Measurements from ENCODE around the gene KRT9. TPM values are rescaled to one million over a fixed set of nuclear protein-coding genes. Genes with fewer than 3 reads are reported as not detected.

The KRT9 gene
- total RNA-seq, 2 donors from 2014 or later, result not detected

GRCh38 chr17:41518031-41518430, 53.8 kb downstream of the KRT9 start:
- DNase-seq (ENCODE audit: low spot score), result no peak
- Histone ChIP-seq H3K4me1 (replicated peaks) (peaks cover 4% of the 10 kb centered on the region), H3K27me3 (replicated peaks; ENCODE audit: insufficient read depth) (no peaks in the 10 kb centered on the region), H3K27ac (peak overlapping the region in 1 of 2 donors; percentile 22), H3K4me3 (peak overlapping the region; percentile 26 to 27), H3K9me3 (no peaks in the 10 kb centered on the region), H3K36me3 (no peaks in the 10 kb centered on the region)
- intact Hi-C loops (cut with DNase I), result no loop called here
- TF ChIP-seq POLR2AphosphoS5 (IDR thresholded peaks at IDR 0.05) (no peak), POLR2A (IDR thresholded peaks at IDR 0.05) (no peak), CTCF (IDR thresholded peaks at IDR 0.05) (no peak)
- 66% methylated on average over 3 of the region's 3 CpGs for WGBS

GRCh38 chr17:41516830-41517283, 55.0 kb downstream of the KRT9 start:
- Histone ChIP-seq H3K4me1 (replicated peaks) (no peaks in the 10 kb centered on the region), H3K9me3 (no peaks in the 10 kb centered on the region), H3K27me3 (replicated peaks; ENCODE audit: insufficient read depth) (no peaks in the 10 kb centered on the region), H3K36me3 (no peaks in the 10 kb centered on the region), H3K4me3 (peak overlapping the region; percentile 26 to 27), H3K27ac (peak overlapping the region; percentile 21 to 40)
- no peak for DNase-seq (ENCODE audit: low spot score)
- TF ChIP-seq POLR2A (IDR thresholded peaks at IDR 0.05) (peak; percentile 34), CTCF (IDR thresholded peaks at IDR 0.05) (no peak)
- intact Hi-C loops (cut with DNase I), result no loop called here
- WGBS, result 52% methylated on average over 14 of the region's 14 CpGs

GRCh38 chr17:41516147-41516829, 55.6 kb downstream of the KRT9 start:
- Histone ChIP-seq H3K36me3 (no peaks in the 10 kb centered on the region), H3K4me1 (replicated peaks) (no peaks in the 10 kb centered on the region), H3K27ac (peak overlapping the region; percentile 21 to 40), H3K9me3 (no peaks in the 10 kb centered on the region), H3K4me3 (peak overlapping the region; percentile 26 to 27), H3K27me3 (replicated peaks; ENCODE audit: insufficient read depth) (no peaks in the 10 kb centered on the region)
- intact Hi-C loops (cut with DNase I), result no loop called here
- DNase-seq (ENCODE audit: low spot score), result no peak
- 49% methylated on average over 14 of the region's 14 CpGs for WGBS
- TF ChIP-seq POLR2A (IDR thresholded peaks at IDR 0.05) (no peak), CTCF (IDR thresholded peaks at IDR 0.05) (no peak), POLR2AphosphoS5 (IDR thresholded peaks at IDR 0.05) (no peak)

Small RNA genes lying within 50 kb of the gene (microRNA-seq; reads per million reads assigned to microRNA genes)
- gene MIR6510, result 33.9 reads per million, percentile 63 among the genes with 10 or more reads in this experiment

Other genes starting within 250 kb of the KRT9 start
- not detected for gene KRT33A, start 221.2 kb downstream of the KRT9 start, total RNA-seq
- gene KRT33B, start 202.2 kb downstream of the KRT9 start, total RNA-seq, result not detected
- gene KRT34, start 189.8 kb downstream of the KRT9 start, total RNA-seq, result 1 to 10 TPM in 1 of 2 donors, not detected in 1; 1.5 TPM
- not detected for gene KRT31, start 174.5 kb downstream of the KRT9 start, total RNA-seq
- gene KRT37, start 147.5 kb downstream of the KRT9 start, total RNA-seq, result not detected
- gene KRT38, start 131.1 kb downstream of the KRT9 start, total RNA-seq, result not detected
- not detected for gene KRT32, start 104.7 kb downstream of the KRT9 start, total RNA-seq
- not detected for gene KRT35, start 90.9 kb downstream of the KRT9 start, total RNA-seq
- not detected for gene KRT36, start 82.1 kb downstream of the KRT9 start, total RNA-seq
- gene KRT13, start 66.4 kb downstream of the KRT9 start, total RNA-seq, result 10 to 100 TPM; 38.4 to 62.7 TPM
- gene KRT15, start 53.2 kb downstream of the KRT9 start, total RNA-seq, result 1,000 to 10,000 TPM in 1 of 2 donors, 100 to 1,000 TPM in 1; 138 to 1,038 TPM
- gene KRT19, start 43.8 kb downstream of the KRT9 start, total RNA-seq, result 100 to 1,000 TPM; 351 to 398 TPM
- gene KRT14, start 14.8 kb upstream of the KRT9 start, total RNA-seq, result 100 to 1,000 TPM in 1 of 2 donors, 10 to 100 TPM in 1; 28.1 to 298 TPM
- 1 to 10 TPM; 4.0 to 6.7 TPM for gene KRT16, start 40.7 kb upstream of the KRT9 start, total RNA-seq
- 100 to 1,000 TPM; 201 to 360 TPM for gene KRT17, start 52.5 kb upstream of the KRT9 start, total RNA-seq
- 100 to 1,000 TPM; 136 to 320 TPM for gene EIF1, start 116.8 kb upstream of the KRT9 start, total RNA-seq
- not detected for gene GAST, start 140.3 kb upstream of the KRT9 start, total RNA-seq
- gene HAP1, start 162.6 kb upstream of the KRT9 start, total RNA-seq, result 1 to 10 TPM in 1 of 2 donors, under 1 TPM in 1; 0.55 to 3.6 TPM
- gene JUP, start 214.7 kb upstream of the KRT9 start, total RNA-seq, result 100 to 1,000 TPM; 146 to 266 TPM
- 10 to 100 TPM; 15.8 to 19.6 TPM for gene P3H4, start 239.9 kb upstream of the KRT9 start, total RNA-seq
- gene FKBP10, start 240.9 kb upstream of the KRT9 start, total RNA-seq, result 10 to 100 TPM; 24.5 to 50.2 TPM

Data from prostate gland (tissue), 2 donors.